H1 (cell line): ENCODE results near the gene BANF1. TPM values are rescaled to one million over a fixed set of nuclear protein-coding genes. Genes with fewer than 3 reads are reported as not detected.

ENCODE experiments used
- CTCF ChIA-PET: fragments of 300-600 bp; sonication (Branson Sonifier 250); formaldehyde crosslinking; loops from one replicate; lab custom pipeline; 2021; ENCODE audit not compliant: partially characterized antibody; lab: Charles Lee
- POLR2A ChIA-PET: fragments of 300-600 bp; sonication (Branson Sonifier 250); formaldehyde crosslinking; loops from one replicate; lab custom pipeline; 2021; ENCODE audit warnings: inconsistent platforms; ENCODE audit not compliant: partially characterized antibody; lab: Charles Lee
- DNase-seq, 2 experiments: peaks; one replicate each; pipeline versions ENCODE4 v3.0.0 to v3.0.0-alpha.2; 2010 to 2022; ENCODE audit warnings: low spot score in 2 of 2, low read depth in 1 of 2, mixed read lengths in 1 of 2
- FAIRE-seq: peaks from 2 replicates; lab custom pipeline; 2011; peaks lifted over from hg19 to GRCh38; lab: Jason Lieb, UNC
- H2AFZ ChIP-seq: 2 replicates; pipeline ENCODE4 v1.8.1; 2012; ENCODE audit warnings: low read length, inconsistent platforms
- H2AK5ac ChIP-seq: 2 replicates; pipeline ENCODE4 v1.6.1; 2013; ENCODE audit warnings: low read depth, low read length
- H2BK120ac ChIP-seq: replicated peaks from 2 replicates; pipeline ENCODE3; 2013; ENCODE audit warnings: low read depth, low read length, inconsistent platforms
- H2BK12ac ChIP-seq: 2 replicates; pipeline ENCODE4 v1.6.1; 2013; ENCODE audit warnings: low read depth, low read length
- H2BK15ac ChIP-seq: 2 replicates; pipeline ENCODE4 v1.6.1; 2013; ENCODE audit warnings: low read length
- H2BK20ac ChIP-seq: 2 replicates; pipeline ENCODE4 v1.6.1; 2013; ENCODE audit warnings: low read length
- H2BK5ac ChIP-seq: 2 replicates; pipeline ENCODE4 v1.6.1; 2013; ENCODE audit warnings: low read depth, low read length
- H3K14ac ChIP-seq: 2 replicates; pipeline ENCODE4 v1.6.1; 2013; ENCODE audit warnings: inconsistent platforms; ENCODE audit not compliant: insufficient read length
- H3K18ac ChIP-seq: 2 replicates; pipeline ENCODE4 v1.6.1; 2013; ENCODE audit warnings: low read length; ENCODE audit errors: extremely low read depth
- H3K23ac ChIP-seq: 2 replicates; pipeline ENCODE4 v1.6.1; 2013; ENCODE audit warnings: inconsistent platforms; ENCODE audit not compliant: insufficient read length
- H3K23me2 ChIP-seq: 2 replicates; pipeline ENCODE4 v1.6.1; 2013; ENCODE audit warnings: low read depth, low read length
- H3K27ac ChIP-seq: 2 replicates; pipeline ENCODE4 v1.6.1; 2011; ENCODE audit warnings: low read depth, low read length, inconsistent platforms
- H3K27me3 ChIP-seq, 4 experiments: replicated peaks in 1 of 4; 1 replicate in 1 of 4; 2 replicates in 3 of 4; pipeline versions ENCODE4 v1.6.1 to v1.8.1; 2011 to 2013; ENCODE audit warnings: low read length in 3 of 4, mild to moderate bottlenecking in 3 of 4, inconsistent platforms in 2 of 4, mixed read lengths in 2 of 4, moderate library complexity in 1 of 4; ENCODE audit not compliant: control insufficient read depth in 3 of 4, insufficient read depth in 3 of 4; ENCODE audit errors: extremely low read depth in 1 of 4
- H3K36me3 ChIP-seq, 4 experiments: 2 replicates each; pipeline versions ENCODE4 v1.6.1 to v1.8.1; 2011 to 2013; ENCODE audit warnings: mild to moderate bottlenecking in 4 of 4, low read length in 3 of 4, moderate library complexity in 2 of 4, control low read depth in 1 of 4, inconsistent platforms in 1 of 4; ENCODE audit not compliant: insufficient read depth in 4 of 4, control insufficient read depth in 2 of 4
- H3K4ac ChIP-seq: replicated peaks from 2 replicates; pipeline ENCODE3; 2013; ENCODE audit warnings: low read length, low read depth, mixed read lengths, inconsistent platforms; ENCODE audit not compliant: insufficient read length
- H3K4me1 ChIP-seq, 4 experiments: replicated peaks in 1 of 4; 1 replicate in 1 of 4; 2 replicates in 3 of 4; pipeline versions ENCODE4 v1.6.1 to v1.8.1; 2011 to 2013; ENCODE audit warnings: low read length in 3 of 4, inconsistent platforms in 2 of 4, mixed read lengths in 1 of 4; ENCODE audit not compliant: insufficient read depth in 4 of 4, control insufficient read depth in 3 of 4
- H3K4me2 ChIP-seq, 2 experiments: 2 replicates each; pipeline versions ENCODE4 v1.6.1 to v1.8.1; 2011 to 2013; ENCODE audit warnings: low read depth in 2 of 2, low read length in 2 of 2, control low read depth in 1 of 2, inconsistent platforms in 1 of 2, mild to moderate bottlenecking in 1 of 2; ENCODE audit not compliant: insufficient read depth in 1 of 2
- H3K4me3 ChIP-seq, 4 experiments: fragments of 200-600, 300-600 bp in 1 of 4; sonication (generic), shearing (Covaris generic), sonication (Bioruptor Twin) in 1 of 4; 2 replicates each; pipeline versions ENCODE4 v1.5.1 to v1.8.1; 2011 to 2016; ENCODE audit warnings: low read length in 4 of 4, low read depth in 3 of 4, control low read depth in 2 of 4, inconsistent platforms in 2 of 4, mild to moderate bottlenecking in 2 of 4, mixed read lengths in 1 of 4, moderate library complexity in 1 of 4; ENCODE audit not compliant: insufficient read depth in 2 of 4; ENCODE audit errors: extremely low read depth in 1 of 4
- H3K56ac ChIP-seq: replicated peaks from 2 replicates; pipeline ENCODE3; 2013; ENCODE audit warnings: low read depth, mild to moderate bottlenecking, mixed read lengths, low read length, inconsistent platforms; ENCODE audit not compliant: insufficient read length
- H3K79me1 ChIP-seq: 2 replicates; pipeline ENCODE4 v1.6.1; 2013; ENCODE audit warnings: low read depth, low read length, control low read depth
- H3K79me2 ChIP-seq, 2 experiments: 2 replicates each; pipeline versions ENCODE4 v1.6.1 to v1.8.1; 2012 to 2013; ENCODE audit warnings: low read length in 2 of 2, mild to moderate bottlenecking in 2 of 2, inconsistent platforms in 1 of 2; ENCODE audit not compliant: insufficient read depth in 2 of 2, control insufficient read depth in 1 of 2
- H3K9ac ChIP-seq, 4 experiments: replicated peaks in 1 of 4; 1 replicate in 1 of 4; 2 replicates in 3 of 4; pipeline versions ENCODE4 v1.6.1 to v1.8.1; 2011 to 2013; ENCODE audit warnings: low read depth in 3 of 4, low read length in 3 of 4, control low read depth in 2 of 4, mild to moderate bottlenecking in 2 of 4, moderate library complexity in 2 of 4, inconsistent platforms in 1 of 4; ENCODE audit errors: extremely low read depth in 1 of 4
- H3K9me3 ChIP-seq, 2 experiments: 2 replicates each; pipeline versions ENCODE4 v1.6.1 to v1.8.1; 2012 to 2013; ENCODE audit warnings: mild to moderate bottlenecking in 2 of 2, moderate library complexity in 2 of 2, control low read depth in 1 of 2, inconsistent platforms in 1 of 2, low read depth in 1 of 2, low read length in 1 of 2, mixed read lengths in 1 of 2; ENCODE audit not compliant: insufficient read depth in 2 of 2
- H4K20me1 ChIP-seq, 2 experiments: replicated peaks in 1 of 2; 2 replicates each; pipeline versions ENCODE3 to v1.8.1; 2011 to 2013; ENCODE audit warnings: inconsistent platforms in 2 of 2, low read length in 2 of 2, mild to moderate bottlenecking in 1 of 2; ENCODE audit not compliant: insufficient read depth in 2 of 2, control insufficient read depth in 1 of 2
- H4K5ac ChIP-seq: 2 replicates; pipeline ENCODE4 v1.6.1; 2013; ENCODE audit warnings: low read length, low read depth, mixed read lengths, inconsistent platforms; ENCODE audit not compliant: insufficient read length
- H4K8ac ChIP-seq: 2 replicates; pipeline ENCODE4 v1.8.0; 2013; ENCODE audit warnings: mild to moderate bottlenecking, moderate library complexity, low read length, inconsistent platforms; ENCODE audit not compliant: insufficient read depth; ENCODE audit errors: extremely low read depth
- H4K91ac ChIP-seq: replicated peaks from 2 replicates; pipeline ENCODE3; 2013; ENCODE audit warnings: low read length, mixed read lengths, inconsistent platforms; ENCODE audit not compliant: insufficient read length
- ASH2L ChIP-seq: fragments of 200-600, 300-600 bp; sonication (generic); IDR thresholded peaks from one replicate; pipeline ENCODE4 v1.7.1; 2017; ENCODE audit warnings: low read length
- ATF3 ChIP-seq: IDR thresholded peaks from 2 replicates; pipeline ENCODE4 v1.6.1; 2011; ENCODE audit warnings: low read depth, mild to moderate bottlenecking, low read length; ENCODE audit not compliant: insufficient read depth
- CBX8 ChIP-seq: fragments of 300-800, 300-1000 bp; sonication (generic); IDR thresholded peaks from 2 replicates; pipeline ENCODE4 v1.7.1; 2016; ENCODE audit warnings: low read depth, low read length, borderline replicate concordance
- CEBPB ChIP-seq: IDR thresholded peaks from 2 replicates; pipeline ENCODE4 v1.6.1; 2012; ENCODE audit warnings: low read depth, low read length
- E2F6 ChIP-seq: IDR thresholded peaks from 2 replicates; pipeline ENCODE4 v1.6.1; 2012; ENCODE audit warnings: inconsistent platforms
- JUND ChIP-seq: IDR thresholded peaks from 2 replicates; pipeline ENCODE4 v1.6.1; 2011; ENCODE audit warnings: mild to moderate bottlenecking, improper control_type of control experiment, low read length
- KDM4A ChIP-seq: IDR thresholded peaks from one replicate; pipeline ENCODE4 v1.7.1; 2012; ENCODE audit warnings: low read depth, mild to moderate bottlenecking, moderate library complexity, low read length, inconsistent platforms; ENCODE audit not compliant: severe bottlenecking
- KDM5A ChIP-seq: fragments of 200-600 bp; IDR thresholded peaks from 2 replicates; pipeline ENCODE4 v1.7.1; 2012; ENCODE audit warnings: mild to moderate bottlenecking, low read length, inconsistent platforms, mixed read lengths
- MAX ChIP-seq: IDR thresholded peaks from 2 replicates; pipeline ENCODE4 v1.6.1; 2012; ENCODE audit warnings: inconsistent platforms
- NRF1 ChIP-seq: IDR thresholded peaks from 2 replicates; pipeline ENCODE4 v1.6.1; 2011; ENCODE audit warnings: mild to moderate bottlenecking, low read depth, low read length, improper control_type of control experiment
- RFX5 ChIP-seq: IDR thresholded peaks from 2 replicates; pipeline ENCODE4 v1.6.1; 2011; ENCODE audit warnings: low read depth, low read length, improper control_type of control experiment, borderline replicate concordance
- SP1 ChIP-seq: IDR thresholded peaks from 2 replicates; pipeline ENCODE4 v1.6.1; 2011; ENCODE audit warnings: low read depth, low read length
- TAF1 ChIP-seq: IDR thresholded peaks from 2 replicates; pipeline ENCODE4 v1.6.1; 2011; ENCODE audit warnings: mild to moderate bottlenecking, low read depth, low read length
- TBP ChIP-seq: IDR thresholded peaks from 2 replicates; pipeline ENCODE4 v1.6.1; 2011; ENCODE audit warnings: low read depth, low read length, improper control_type of control experiment
- WGBS, 2 experiments: shearing (Covaris generic) in 1 of 2; methylation state at CpG; one replicate each; pipeline versions ENCODE4 v1.1.6 to v1.1.7; 2013 to 2015; ENCODE audit warnings: low lambda C conversion rate in 2 of 2, mixed read lengths in 2 of 2, inconsistent platforms in 1 of 2, low coverage in 1 of 2, missing lambda C conversion rate in 1 of 2; ENCODE audit not compliant: insufficient replicate concordance in 2 of 2, insufficient coverage in 1 of 2, insufficient read length in 1 of 2; ENCODE audit errors: extremely low coverage in 1 of 2, missing lambda C conversion rate in 1 of 2; 5-methylcytosine and 5-hydroxymethylcytosine counted together
- polyA plus RNA-seq, 7 experiments: library from polyadenylated mRNA; depleted of rRNA in 3 of 7; stranded (reverse) in 5 of 7; unstranded in 2 of 7; fragments of >200 nt in 5 of 7; fragments of 200-250 nt in 2 of 7; gene quantifications; 1 replicate in 5 of 7; 2 replicates in 1 of 7; 4 replicates in 1 of 7; pipeline versions ENCODE4 v1.2.1 to v1.2.3, GENCODE V29; 2011 to 2013; ENCODE audit warnings: missing spikeins in 2 of 7, mixed read lengths in 2 of 7
- total RNA-seq: library from RNA; stranded (reverse); fragmentation: NEBNext Ultra II Directional; extraction: Animal tissue kit (Norgen Biotek cat#: 25700); gene quantifications from 2 replicates; pipeline ENCODE4 v1.2.1, GENCODE V29; 2021

BANF1 gene
- total and polyA plus RNA-seq, 2 of the 8 experiments (the other 6 are each of a cell fraction or from before 2014, with no cell fraction given): 330 to 467 TPM

- no peak overlapping the region for H2BK5ac ChIP-seq
- H3K36me3 ChIP-seq: peaks cover 13 to 34% (median 27%) of the 10 kb centered on the region in 4 experiments
- H3K27ac ChIP-seq: no peak overlapping the region
- H3K4ac ChIP-seq: no peak overlapping the region
- 98% methylated on average over 2 of the region's 2 CpGs; no CpG with 5 or more reads in 1 of the 2 experiments for WGBS, 2 experiments
- no peak overlapping the region for H4K8ac ChIP-seq
- no peak overlapping the region for H2BK20ac ChIP-seq
- peaks cover 6 to 12% of the 10 kb centered on the region in 2 experiments for H4K20me1 ChIP-seq
- no peak overlapping the region for H3K18ac ChIP-seq
- H2AK5ac ChIP-seq: no peak overlapping the region
- no peak overlapping the region for H3K4me3 ChIP-seq
- no peak overlapping the region for H3K14ac ChIP-seq
- no peak overlapping the region for H3K4me2 ChIP-seq
- no peak overlapping the region for H4K5ac ChIP-seq
- H3K23ac ChIP-seq: no peak overlapping the region
- POLR2A ChIA-PET: interaction anchor here (0.6 kb wide), 1 partner anchor 152 kb away, joined by 3 read pairs; no protein-coding TSS in a partner anchor
- H2BK120ac ChIP-seq: no peak overlapping the region
- no peak overlapping the region for H2AFZ ChIP-seq
- no peak overlapping the region for H4K91ac ChIP-seq
- H2BK12ac ChIP-seq: no peak overlapping the region
- no peaks in the 10 kb centered on the region for H3K27me3 ChIP-seq
- peaks cover 0 to 16% of the 10 kb centered on the region in 2 experiments; a peak in 2 of 4 replicates for H3K79me2 ChIP-seq
- H3K9ac ChIP-seq: no peak overlapping the region
- H3K9me3 ChIP-seq: no peaks in the 10 kb centered on the region
- no peak for FAIRE-seq
- peaks cover 2% of the 10 kb centered on the region; the same call in 1 of the 2 replicates for H3K23me2 ChIP-seq
- no peak overlapping the region for H3K56ac ChIP-seq
- CTCF ChIA-PET: interaction anchor here (0.6 to 2.9 kb wide), 3 partner anchors 25 to 106 kb away, joined by 3 to 12 read pairs (median 3); no protein-coding TSS in a partner anchor
- no peaks in the 10 kb centered on the region for H3K4me1 ChIP-seq
- no peaks in the 10 kb centered on the region; the same call in none of the 2 replicates for H3K79me1 ChIP-seq
- no peak for DNase-seq
- H2BK15ac ChIP-seq: no peak overlapping the region
- TF ChIP-seq JUND: no peak
- TF ChIP-seq KDM4A: no peak
- no peak for TF ChIP-seq TBP
- TF ChIP-seq CBX8: no peak
- TF ChIP-seq ATF3: no peak
- TF ChIP-seq E2F6: no peak
- no peak for TF ChIP-seq SP1
- no peak for TF ChIP-seq MAX
- TF ChIP-seq RFX5: no peak
- no peak for TF ChIP-seq ASH2L
- no peak for TF ChIP-seq CEBPB
- no peak for TF ChIP-seq KDM5A
- no peak for TF ChIP-seq NRF1
- TF ChIP-seq TAF1: no peak
Observed at GRCh38 chr11:65997286-65997685, 5.0 kb upstream of the BANF1 start.
